Measurements from ENCODE around the gene PSG11. TPM values are rescaled to one million over a fixed set of nuclear protein-coding genes. Genes with fewer than 3 reads are reported as not detected.

PSG11 gene
- total and polyA plus RNA-seq, 2 of the 8 experiments (the other 6 are each of a cell fraction or from before 2014, with no cell fraction given), result not detected

DNA sequence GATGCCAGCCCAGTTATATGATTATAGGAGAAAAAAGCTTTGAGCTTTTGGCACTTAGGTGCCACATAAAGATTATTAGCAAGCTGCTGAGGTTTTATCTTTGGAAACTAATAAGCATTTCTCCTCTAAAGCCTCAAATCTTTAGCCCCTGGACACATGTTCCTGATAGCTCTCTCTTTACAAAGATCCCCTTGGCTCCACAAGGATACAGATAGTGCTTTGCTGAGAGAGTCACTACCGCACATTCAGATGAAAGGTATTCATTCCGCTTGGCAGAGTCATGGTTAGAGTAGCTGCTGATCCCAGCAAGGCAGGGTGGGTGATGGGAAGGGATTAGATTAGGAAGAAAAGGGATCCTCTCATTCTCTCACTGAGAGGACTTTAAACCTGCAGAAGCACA, 61.1 kb downstream of the PSG11 start (continued):
- TF ChIP-seq, protein P1, sequence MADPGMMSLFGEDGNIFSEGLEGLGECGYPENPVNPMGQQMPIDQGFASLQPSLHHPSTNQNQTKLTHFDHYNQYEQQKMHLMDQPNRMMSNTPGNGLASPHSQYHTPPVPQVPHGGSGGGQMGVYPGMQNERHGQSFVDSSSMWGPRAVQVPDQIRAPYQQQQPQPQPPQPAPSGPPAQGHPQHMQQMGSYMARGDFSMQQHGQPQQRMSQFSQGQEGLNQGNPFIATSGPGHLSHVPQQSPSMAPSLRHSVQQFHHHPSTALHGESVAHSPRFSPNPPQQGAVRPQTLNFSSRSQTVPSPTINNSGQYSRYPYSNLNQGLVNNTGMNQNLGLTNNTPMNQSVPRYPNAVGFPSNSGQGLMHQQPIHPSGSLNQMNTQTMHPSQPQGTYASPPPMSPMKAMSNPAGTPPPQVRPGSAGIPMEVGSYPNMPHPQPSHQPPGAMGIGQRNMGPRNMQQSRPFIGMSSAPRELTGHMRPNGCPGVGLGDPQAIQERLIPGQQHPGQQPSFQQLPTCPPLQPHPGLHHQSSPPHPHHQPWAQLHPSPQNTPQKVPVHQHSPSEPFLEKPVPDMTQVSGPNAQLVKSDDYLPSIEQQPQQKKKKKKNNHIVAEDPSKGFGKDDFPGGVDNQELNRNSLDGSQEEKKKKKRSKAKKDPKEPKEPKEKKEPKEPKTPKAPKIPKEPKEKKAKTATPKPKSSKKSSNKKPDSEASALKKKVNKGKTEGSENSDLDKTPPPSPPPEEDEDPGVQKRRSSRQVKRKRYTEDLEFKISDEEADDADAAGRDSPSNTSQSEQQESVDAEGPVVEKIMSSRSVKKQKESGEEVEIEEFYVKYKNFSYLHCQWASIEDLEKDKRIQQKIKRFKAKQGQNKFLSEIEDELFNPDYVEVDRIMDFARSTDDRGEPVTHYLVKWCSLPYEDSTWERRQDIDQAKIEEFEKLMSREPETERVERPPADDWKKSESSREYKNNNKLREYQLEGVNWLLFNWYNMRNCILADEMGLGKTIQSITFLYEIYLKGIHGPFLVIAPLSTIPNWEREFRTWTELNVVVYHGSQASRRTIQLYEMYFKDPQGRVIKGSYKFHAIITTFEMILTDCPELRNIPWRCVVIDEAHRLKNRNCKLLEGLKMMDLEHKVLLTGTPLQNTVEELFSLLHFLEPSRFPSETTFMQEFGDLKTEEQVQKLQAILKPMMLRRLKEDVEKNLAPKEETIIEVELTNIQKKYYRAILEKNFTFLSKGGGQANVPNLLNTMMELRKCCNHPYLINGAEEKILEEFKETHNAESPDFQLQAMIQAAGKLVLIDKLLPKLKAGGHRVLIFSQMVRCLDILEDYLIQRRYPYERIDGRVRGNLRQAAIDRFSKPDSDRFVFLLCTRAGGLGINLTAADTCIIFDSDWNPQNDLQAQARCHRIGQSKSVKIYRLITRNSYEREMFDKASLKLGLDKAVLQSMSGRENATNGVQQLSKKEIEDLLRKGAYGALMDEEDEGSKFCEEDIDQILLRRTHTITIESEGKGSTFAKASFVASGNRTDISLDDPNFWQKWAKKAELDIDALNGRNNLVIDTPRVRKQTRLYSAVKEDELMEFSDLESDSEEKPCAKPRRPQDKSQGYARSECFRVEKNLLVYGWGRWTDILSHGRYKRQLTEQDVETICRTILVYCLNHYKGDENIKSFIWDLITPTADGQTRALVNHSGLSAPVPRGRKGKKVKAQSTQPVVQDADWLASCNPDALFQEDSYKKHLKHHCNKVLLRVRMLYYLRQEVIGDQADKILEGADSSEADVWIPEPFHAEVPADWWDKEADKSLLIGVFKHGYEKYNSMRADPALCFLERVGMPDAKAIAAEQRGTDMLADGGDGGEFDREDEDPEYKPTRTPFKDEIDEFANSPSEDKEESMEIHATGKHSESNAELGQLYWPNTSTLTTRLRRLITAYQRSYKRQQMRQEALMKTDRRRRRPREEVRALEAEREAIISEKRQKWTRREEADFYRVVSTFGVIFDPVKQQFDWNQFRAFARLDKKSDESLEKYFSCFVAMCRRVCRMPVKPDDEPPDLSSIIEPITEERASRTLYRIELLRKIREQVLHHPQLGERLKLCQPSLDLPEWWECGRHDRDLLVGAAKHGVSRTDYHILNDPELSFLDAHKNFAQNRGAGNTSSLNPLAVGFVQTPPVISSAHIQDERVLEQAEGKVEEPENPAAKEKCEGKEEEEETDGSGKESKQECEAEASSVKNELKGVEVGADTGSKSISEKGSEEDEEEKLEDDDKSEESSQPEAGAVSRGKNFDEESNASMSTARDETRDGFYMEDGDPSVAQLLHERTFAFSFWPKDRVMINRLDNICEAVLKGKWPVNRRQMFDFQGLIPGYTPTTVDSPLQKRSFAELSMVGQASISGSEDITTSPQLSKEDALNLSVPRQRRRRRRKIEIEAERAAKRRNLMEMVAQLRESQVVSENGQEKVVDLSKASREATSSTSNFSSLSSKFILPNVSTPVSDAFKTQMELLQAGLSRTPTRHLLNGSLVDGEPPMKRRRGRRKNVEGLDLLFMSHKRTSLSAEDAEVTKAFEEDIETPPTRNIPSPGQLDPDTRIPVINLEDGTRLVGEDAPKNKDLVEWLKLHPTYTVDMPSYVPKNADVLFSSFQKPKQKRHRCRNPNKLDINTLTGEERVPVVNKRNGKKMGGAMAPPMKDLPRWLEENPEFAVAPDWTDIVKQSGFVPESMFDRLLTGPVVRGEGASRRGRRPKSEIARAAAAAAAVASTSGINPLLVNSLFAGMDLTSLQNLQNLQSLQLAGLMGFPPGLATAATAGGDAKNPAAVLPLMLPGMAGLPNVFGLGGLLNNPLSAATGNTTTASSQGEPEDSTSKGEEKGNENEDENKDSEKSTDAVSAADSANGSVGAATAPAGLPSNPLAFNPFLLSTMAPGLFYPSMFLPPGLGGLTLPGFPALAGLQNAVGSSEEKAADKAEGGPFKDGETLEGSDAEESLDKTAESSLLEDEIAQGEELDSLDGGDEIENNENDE (IDR thresholded peaks at IDR 0.05; ENCODE audit: insufficient replicate concordance, low read length), result no peak
- no peak for TF ChIP-seq MAFK (IDR thresholded peaks at IDR 0.05; ENCODE audit: low read depth, low read length)
- TF ChIP-seq POU5F1 (IDR thresholded peaks at IDR 0.05; ENCODE audit: low read depth, low read length), result no peak
- TF ChIP-seq EP300 (IDR thresholded peaks at IDR 0.05; ENCODE audit: borderline replicate concordance in 1 of 2, low read depth in 2 of 2, low read length in 2 of 2), result no peak
- no peak for TF ChIP-seq GABPA (IDR thresholded peaks at IDR 0.05; ENCODE audit: borderline replicate concordance, insufficient read depth, low read length)
- TF ChIP-seq, protein P2, sequence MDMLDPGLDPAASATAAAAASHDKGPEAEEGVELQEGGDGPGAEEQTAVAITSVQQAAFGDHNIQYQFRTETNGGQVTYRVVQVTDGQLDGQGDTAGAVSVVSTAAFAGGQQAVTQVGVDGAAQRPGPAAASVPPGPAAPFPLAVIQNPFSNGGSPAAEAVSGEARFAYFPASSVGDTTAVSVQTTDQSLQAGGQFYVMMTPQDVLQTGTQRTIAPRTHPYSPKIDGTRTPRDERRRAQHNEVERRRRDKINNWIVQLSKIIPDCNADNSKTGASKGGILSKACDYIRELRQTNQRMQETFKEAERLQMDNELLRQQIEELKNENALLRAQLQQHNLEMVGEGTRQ (IDR thresholded peaks at IDR 0.05; ENCODE audit: low read length), result no peak
- TF ChIP-seq, protein P3, sequence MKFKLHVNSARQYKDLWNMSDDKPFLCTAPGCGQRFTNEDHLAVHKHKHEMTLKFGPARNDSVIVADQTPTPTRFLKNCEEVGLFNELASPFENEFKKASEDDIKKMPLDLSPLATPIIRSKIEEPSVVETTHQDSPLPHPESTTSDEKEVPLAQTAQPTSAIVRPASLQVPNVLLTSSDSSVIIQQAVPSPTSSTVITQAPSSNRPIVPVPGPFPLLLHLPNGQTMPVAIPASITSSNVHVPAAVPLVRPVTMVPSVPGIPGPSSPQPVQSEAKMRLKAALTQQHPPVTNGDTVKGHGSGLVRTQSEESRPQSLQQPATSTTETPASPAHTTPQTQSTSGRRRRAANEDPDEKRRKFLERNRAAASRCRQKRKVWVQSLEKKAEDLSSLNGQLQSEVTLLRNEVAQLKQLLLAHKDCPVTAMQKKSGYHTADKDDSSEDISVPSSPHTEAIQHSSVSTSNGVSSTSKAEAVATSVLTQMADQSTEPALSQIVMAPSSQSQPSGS (IDR thresholded peaks at IDR 0.05; ENCODE audit: low read length), result no peak
- TF ChIP-seq CBX5 (IDR thresholded peaks at IDR 0.05; ENCODE audit: low read depth, low read length), result no peak
